Smooth muscle cell of the pulmonary artery (primary cell): ENCODE data around the gene DNAL4. TPM values are rescaled to one million over a fixed set of nuclear protein-coding genes. Genes with fewer than 3 reads are reported as not detected.

Experiments used
- total RNA-seq: library from RNA; depleted of rRNA; stranded (reverse); fragments of >200 nt; gene quantifications from 2 replicates; pipeline ENCODE4 v1.2.3, GENCODE V29; 2014

DNAL4 gene
- 17.3 and 20.3 TPM in 2 replicates for total RNA-seq

GRCh38 chr22:38793721-38794466, at the start of gene DNAL4:
Gene DNAL4 (minus strand): TSS chr22:38794143. CDS start chr22:38782731, 11,412 bp downstream.

GRCh38 chr22:38755911-38756532, 37.9 kb downstream of the DNAL4 start, which contains the start of gene SUN2:
Gene SUN2 (minus strand): TSS chr22:38755998. CDS start chr22:38752628, 3,370 bp downstream.

Other genes with a start within 250 kb of the DNAL4 start
- 0.56 and 0.85 TPM in 2 replicates for gene DMC1, start 224.0 kb downstream of the DNAL4 start, total RNA-seq
- gene FAM227A, start 137.8 kb downstream of the DNAL4 start, total RNA-seq = 1.1 and 3.9 TPM in 2 replicates
- gene CBY1, start 137.5 kb downstream of the DNAL4 start, total RNA-seq = 15.0 and 15.8 TPM in 2 replicates
- gene TOMM22, start 112.2 kb downstream of the DNAL4 start, total RNA-seq = 29.5 and 36.8 TPM in 2 replicates
- 63.3 and 73.0 TPM in 2 replicates for gene JOSD1, start 93.2 kb downstream of the DNAL4 start, total RNA-seq
- gene GTPBP1, start 88.2 kb downstream of the DNAL4 start, total RNA-seq = 33.2 and 35.1 TPM in 2 replicates
- gene SUN2, start 38.1 kb downstream of the DNAL4 start, total RNA-seq = 95.9 and 142 TPM in 2 replicates
- 4.7 and 7.8 TPM in 2 replicates for gene NPTXR, start 49.9 kb upstream of the DNAL4 start, total RNA-seq
- 61.8 and 65.1 TPM in 2 replicates for gene CBX6, start 78.1 kb upstream of the DNAL4 start, total RNA-seq
- not detected in 2 replicates for gene APOBEC3A, start 163.5 kb upstream of the DNAL4 start, total RNA-seq
- gene APOBEC3B, start 188.2 kb upstream of the DNAL4 start, total RNA-seq = 0.30 and 2.0 TPM in 2 replicates
- 13.1 and 15.0 TPM in 2 replicates for gene APOBEC3C, start 220.1 kb upstream of the DNAL4 start, total RNA-seq
- 1.4 and 1.6 TPM in 2 replicates for gene APOBEC3D, start 227.0 kb upstream of the DNAL4 start, total RNA-seq
- gene APOBEC3F, start 246.7 kb upstream of the DNAL4 start, total RNA-seq = 6.3 and 7.6 TPM in 2 replicates